HS-27A (cell line): ENCODE data around the gene NTM.
"Not testable (repeated sequence)": the region's sequence is repeated elsewhere in the genome, so short reads cannot be mapped to it uniquely, and the experiment has no call there.

Experiments used
- DNase-seq: peaks from one replicate; pipeline ENCODE4 v3.0.0-alpha.2; 2012; ENCODE audit warnings: low read depth, missing footprints

The NTM gene

DNA sequence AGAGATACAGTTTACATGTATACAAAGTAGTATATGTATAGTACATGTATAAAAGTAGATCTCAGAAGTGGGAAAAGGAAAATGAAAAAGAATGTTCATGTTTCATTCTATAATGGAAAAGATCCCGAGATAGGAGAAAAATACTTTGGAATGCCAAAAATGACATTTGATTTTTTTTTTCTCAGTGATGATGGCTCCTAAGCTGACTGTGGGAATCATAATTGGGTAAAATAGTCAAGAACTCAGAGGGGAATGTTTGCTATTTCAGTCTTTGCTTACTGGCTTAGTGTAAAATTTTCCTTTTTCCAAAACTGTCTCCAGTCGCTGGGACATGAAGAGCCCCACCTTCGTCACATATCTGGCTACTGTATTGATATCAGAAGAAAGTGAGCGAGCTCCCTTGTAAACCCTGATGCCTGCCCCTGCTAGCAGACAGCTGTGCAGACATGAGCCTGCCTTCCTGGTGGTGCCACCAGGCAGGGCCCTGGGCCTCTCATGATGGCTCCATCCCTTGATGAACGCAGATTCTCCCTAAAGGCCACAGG lies 944.6 kb downstream of the NTM start:
- no peak for DNase-seq

DNA sequence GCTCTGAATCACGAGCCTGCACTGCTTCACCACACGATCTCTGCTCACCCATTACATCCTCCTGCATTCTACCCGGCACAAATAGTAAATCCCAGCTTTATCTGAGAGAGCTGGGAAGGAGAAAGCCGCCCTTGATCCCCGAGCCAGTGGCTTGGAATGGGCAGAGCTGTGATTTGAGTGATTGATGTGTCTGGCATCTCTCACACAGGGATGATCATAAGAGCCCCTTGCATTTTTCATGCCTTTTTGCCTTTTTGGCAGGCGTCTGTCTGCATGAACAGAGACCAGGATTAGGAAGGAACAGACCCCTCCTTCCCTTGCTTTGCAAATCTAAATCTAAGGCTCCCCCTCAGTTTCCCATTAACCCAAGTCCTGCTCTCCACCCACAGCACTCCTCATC lies 945.3 kb downstream of the NTM start:
- DNase-seq = no peak

DNA sequence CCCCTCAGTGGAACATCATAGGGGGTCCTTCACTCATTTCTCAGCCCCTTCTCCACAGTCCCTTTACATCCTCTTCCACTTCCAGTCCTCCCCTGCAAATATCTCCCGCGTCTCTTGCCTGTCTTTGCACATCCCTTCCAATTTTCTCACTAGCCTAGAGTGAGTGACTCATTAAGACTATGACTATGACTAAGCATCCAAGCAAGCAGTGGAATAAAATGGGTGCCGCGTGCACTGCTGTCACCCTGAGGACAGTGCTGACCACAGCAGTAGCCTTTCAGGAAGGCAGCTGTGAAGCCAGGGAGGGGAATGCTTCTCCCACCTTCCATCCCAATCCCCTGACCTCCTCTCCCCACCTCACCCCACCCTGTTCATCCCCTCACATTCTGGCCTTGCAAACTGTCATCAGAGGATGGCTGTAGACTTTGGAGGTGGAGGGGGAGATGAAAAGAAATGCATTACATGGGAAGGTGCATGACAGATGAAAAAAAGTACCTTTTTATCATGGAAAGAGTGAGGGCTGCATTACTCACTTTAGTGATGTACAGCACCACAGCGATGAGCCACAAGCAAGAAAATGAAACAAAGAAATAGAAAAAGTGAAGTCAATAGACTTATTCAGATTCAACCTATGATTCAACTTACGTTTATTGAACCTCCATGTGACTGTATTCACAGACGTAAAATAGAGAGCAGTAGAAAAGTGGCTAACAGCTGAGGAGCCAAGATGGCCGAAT lies 948.2 kb downstream of the NTM start:
- DNase-seq = peak; percentile 1

DNA sequence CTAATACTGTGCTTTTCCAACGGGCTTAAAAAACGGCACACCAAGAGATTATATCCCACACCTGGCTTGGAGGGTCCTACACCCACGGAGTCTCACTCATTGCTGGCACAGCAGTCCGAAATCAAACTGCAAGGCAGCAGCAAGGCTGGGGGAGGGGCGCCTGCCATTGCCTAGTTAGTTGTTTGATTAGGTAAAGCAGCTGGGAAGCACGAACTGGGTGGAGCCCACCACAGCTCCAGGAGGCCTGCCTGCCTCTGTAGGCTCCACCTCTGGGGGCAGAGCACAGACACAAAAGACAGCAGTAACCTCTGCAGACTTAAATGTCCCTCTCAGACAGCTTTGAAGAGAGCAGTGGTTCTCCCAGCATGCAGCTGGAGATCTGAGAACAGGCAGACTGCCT lies 949.0 kb downstream of the NTM start:
- not testable (repeated sequence) for DNase-seq

DNA sequence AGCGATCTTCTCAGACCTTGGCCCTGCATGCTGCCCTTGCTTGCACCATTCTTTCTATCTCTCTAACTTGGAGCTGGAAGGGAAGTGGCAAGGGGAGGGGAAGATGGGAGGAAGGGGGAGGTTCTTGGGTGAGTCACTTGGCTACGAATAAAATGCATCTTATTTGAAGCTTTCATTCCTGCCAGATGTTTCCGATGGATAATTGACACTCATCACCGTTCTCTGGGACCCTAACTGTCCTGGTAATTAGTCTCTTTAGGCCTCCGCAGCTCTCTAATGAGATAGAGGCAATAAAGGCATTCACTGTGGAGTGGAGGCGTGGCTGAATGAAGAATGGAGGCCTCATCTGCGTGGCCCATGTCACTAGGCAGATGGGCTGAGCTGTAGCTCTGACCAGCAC lies 960.1 kb downstream of the NTM start:
- no peak for DNase-seq

DNA sequence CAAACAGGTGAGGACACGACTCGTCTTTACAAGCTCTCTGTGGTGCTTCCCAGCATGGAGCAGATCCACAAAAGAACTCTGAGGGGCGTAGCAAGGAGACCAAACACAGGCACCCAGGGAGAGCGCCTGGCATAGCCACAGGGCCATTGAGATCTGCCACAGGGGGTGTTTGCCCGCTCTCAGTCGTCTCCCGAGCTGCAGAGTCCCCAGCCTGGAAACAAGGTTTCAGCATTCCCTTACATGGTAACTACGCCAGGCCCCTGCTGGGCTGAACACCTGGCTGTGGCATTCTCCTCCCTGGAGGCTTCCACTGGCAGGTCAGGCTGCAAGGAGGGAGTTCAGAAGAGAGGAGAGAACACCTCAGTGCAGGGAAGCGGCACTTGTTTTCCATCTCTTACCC lies 962.1 kb downstream of the NTM start:
- no peak for DNase-seq

DNA sequence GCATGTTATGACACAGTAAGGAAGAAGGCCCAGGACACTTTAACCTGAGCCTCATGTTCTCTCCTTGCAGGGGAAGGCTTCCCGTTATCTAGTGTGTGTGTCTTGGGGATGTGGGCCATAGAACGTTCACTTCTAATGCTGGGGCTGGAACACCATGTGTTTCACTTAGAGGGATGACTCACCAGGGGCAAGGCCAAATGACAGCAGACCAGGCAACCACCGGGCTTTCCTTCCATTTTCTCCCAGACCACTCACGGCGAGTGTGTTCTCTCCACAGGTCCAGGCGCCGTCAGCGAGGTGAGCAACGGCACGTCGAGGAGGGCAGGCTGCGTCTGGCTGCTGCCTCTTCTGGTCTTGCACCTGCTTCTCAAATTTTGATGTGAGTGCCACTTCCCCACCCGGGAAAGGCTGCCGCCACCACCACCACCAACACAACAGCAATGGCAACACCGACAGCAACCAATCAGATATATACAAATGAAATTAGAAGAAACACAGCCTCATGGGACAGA lies 964.4 kb downstream of the NTM start:
- no peak for DNase-seq

DNA sequence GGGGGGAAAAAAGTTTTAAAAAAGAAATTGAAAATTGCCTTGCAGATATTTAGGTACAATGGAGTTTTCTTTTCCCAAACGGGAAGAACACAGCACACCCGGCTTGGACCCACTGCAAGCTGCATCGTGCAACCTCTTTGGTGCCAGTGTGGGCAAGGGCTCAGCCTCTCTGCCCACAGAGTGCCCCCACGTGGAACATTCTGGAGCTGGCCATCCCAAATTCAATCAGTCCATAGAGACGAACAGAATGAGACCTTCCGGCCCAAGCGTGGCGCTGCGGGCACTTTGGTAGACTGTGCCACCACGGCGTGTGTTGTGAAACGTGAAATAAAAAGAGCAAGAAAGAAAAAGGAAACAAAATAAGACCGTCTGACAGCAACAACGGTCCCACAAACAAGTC lies 964.9 kb downstream of the NTM start:
- DNase-seq = no peak

DNA sequence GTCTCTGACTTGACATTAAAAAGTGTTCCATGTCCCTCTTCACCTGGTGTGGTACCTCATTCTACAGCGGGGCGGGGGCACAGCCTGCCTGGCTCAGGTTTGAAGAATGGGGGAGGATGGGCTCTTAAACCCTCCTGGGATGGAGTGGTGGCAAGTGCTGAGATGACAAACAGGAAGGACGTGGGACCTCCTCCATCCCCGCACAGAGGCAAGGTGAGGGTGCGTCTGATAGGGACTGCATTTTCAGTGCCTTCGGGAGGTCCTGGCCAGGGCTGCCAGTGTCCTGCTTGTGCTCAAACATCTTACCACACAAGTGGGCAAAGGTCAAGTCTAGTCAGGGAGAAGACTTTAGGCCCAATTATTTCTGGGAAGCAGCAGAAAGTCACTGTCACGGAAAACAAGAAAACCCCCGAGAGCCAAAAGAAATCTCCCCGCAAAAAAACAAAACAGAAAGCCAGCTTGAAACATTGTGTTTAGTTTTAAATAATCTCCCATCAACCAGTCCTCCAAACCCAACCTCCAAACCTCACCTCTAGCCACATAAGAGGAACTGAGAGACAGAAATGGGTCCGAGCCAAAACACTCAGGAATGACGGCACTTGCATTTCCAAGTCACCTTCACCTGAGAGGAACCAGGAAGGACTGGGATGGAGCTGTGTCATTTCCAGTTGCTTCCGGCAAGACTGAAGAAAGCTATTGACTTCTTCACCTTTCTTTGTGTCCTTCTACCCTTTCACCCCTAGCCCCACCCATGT lies 966.5 kb downstream of the NTM start:
- no peak for DNase-seq

DNA sequence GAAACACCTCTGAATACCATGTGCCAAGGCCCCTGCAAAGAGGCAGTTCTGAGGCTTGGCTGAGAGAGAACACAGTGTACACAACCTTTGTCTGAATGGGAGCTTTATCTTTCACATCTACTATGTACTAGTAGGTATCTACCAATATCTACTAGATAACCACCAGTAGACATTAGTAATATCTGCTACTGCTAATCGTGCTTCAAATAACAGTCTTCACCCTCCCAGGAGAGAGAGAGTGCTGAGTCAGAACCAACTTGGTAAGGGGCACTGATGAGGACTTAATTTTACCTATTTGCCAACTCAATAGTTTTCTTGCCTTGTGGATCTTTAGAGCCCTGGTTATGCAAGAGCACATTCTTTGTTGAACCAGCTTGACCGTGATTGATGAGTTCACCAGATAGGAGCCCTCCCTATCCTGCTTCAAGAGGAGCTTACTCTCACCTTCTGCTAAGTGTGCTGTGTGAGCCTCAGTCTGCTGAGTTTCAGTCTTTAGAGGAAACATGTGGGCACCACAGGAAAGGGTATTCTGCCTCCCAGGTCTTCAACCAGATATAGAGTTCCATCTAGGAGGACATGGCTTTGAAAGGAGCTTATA lies 967.5 kb downstream of the NTM start:
- no peak for DNase-seq

DNA sequence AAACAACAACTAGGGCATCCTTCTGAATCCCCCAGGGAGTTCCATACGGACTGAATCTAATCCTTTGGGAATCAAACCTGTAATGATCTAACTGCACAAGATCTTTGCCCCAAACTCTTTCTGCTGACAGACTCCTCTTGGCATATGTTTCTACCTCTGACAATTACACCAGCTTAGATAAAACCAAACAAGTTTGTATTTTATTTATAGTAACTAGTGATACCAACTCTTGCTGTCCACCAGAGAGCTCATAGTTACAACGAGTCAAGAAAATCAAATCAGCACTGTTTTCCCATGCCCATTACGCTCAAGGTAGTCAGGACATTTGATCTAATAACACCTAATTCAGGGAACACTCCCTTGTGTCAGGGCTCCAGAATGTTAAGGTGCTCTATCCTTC lies 972.0 kb downstream of the NTM start:
- DNase-seq = no peak

DNA sequence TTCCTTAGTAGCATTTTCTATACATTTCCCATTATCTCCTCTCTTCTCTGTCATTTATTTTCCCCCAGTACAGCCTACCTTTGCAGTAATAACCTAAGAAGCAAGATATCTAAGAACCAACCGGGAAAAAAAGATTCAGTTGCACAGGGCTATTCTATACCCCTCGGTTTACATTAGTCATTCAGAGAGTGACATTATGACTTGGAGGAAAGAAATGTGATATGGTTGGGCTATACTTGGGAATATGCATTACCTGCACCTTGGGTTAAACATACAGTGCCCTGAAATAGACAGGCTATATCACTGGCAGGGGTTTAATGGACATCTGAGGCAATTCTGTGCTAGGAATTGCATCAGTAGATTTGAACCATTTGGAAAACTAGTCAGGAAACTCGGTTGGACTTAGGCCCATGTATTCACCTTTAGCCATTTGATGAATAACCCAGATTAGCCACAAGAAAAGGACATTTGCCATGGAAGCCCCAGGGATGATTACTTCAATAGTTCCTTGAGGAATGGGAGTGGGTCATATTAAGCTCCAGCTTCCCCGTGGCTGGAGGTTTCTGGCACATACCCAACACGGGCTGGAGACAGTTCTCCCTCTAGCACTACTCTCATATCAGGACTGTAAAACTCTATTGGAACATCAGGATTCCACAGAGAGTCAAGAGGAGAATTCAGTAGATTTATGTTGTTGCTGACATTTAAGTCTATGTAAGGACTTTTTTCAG lies 973.2 kb downstream of the NTM start:
- DNase-seq = no peak

DNA sequence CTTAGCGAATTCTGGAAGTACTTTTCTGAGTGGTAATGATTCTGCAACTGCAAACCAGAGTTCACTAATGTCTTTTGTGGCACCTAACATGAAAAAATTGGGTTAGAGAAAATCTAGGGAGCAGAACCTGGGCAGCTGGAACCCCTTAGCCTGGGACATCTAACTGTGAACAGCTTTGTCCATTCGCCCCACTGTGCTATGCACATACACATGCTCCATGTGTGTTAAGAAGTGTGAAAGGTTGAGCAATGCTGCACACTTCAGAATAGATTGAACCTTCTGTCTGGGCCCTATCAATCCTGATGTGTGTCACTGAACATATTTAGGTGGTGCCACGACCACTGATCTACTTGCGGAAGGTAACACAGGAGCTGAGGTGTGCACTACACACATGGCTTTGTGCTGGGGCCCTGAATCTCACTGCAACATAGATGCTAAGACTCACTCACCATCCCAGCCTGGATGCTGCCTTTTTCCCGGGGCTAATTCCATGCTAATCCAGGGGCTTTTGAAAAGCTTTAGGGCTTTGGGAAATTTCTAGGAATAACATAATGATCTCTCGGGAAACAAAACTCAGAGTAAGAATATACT lies 976.2 kb downstream of the NTM start:
- no peak for DNase-seq

DNA sequence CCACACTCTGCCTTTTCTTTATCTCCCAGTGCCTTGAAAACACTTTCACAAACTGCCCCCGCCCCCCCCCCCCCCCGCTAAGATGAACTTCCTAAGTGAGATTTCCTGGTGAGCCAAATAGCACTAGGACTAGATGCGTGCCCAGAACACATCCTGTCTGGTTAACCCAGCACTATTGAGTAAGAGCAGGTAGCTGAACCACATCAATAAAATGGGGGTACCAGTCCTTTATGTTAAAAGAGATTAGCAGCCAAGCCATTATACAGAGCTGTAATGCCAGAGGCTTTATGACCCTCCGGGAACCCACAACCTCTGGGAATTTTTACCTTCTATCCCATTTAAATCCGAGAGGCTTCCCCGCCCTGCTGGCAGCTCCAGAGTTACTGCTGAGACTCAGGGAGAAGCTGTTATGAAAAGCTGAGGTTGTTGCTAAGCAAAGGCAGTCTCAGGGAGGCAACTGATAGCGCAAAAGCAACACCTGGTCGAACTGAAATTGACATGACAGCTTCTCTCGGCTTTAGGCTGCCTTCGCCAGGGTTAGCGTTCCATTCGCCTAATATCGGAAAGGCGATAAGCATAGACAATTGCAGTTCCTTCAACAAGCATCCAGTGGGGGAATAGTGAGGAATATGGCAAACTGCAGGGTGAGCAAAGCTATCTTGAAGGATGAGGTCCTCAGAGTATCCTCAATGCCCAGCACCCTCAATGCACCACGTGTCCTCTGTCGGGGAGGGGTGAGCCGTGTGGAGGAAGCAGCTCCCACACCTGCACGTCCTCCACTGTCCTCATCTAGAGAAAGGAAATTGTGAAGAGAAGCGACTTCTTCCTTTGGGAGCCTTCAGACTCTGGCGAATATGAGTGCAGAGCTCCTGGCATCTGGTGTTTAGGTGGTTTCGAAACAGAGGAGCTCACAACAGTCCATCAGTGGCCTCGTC lies 977.0 kb downstream of the NTM start:
- no peak for DNase-seq

DNA sequence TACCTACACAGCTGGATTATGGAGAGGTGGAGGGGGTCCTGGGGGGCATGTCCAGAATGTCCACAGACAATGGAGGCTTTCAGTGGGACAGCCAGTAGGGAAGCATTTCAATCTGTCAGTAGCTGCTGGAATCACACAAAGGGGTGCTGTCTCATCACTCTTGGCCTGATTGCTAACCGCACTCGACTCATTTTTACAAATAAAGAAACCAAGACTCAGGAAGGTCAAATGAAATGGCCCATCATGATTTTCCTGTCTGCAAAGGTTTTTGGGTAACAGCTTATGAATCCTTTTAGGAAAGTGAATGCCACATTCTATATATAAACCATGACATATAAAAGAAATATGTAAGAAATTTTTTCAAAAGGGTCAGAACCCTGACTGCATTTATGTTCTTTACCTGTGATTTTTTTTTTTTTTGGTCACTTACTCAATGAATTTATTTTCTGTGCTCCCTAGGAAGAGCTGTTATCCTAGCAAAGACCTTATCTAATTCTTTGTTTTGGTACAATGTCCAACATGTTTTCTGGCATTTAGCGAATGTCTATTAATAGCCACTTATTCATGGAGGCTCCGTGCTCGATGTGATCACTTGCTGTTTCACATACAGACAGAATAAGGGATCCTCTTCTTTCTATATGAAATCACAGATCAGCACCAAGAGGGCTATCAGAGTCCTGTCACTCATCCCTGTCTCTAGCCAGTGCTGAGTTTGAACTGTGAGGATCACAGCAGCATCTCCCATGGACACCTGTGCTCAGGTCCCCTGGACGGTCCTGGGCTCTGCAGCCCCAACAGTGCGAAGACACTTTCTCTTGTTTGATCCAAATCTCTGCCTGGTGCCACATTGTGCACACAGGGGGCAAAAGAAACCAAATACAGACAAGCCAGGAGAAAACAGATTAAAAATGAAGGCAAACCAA lies 979.7 kb downstream of the NTM start:
- no peak for DNase-seq

DNA sequence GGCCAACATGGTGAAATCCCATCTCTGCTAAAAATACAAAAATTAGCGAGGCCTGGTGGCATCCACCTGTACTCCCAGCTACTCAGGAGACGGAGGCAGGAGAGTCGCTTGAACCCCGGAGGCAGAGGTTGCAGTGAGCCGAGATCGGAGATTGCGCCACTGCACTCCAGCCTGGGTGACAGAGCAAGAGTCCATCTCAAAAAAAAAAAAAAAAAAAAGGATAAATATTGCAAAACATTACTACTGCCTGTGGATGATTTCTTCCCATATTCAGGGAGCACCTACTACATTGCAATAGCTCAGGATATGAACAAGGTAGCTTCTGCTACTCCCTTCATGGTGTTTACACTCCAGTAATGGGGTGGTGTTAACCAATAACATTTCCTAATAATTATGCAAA lies 980.6 kb downstream of the NTM start:
- DNase-seq = no peak

DNA sequence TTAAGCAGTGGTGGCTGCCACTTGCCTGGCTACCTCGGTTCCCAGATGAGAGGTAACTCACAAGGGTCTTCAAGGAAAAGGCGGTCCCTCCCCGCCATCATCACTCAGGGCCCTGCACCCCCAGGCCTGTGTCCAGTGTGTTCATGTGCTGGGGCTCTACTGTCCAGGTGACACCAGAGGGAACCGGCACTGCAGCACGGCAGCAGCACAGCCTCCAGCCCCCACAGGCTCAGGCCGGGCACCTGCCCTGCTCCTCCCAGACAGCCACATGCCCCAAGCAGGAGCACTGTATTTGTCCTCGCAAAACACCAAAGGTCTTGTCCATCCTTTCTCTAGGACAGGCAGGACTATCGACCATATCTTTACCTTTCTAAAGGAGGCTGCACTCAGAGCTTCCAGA lies 982.1 kb downstream of the NTM start:
- no peak for DNase-seq

DNA sequence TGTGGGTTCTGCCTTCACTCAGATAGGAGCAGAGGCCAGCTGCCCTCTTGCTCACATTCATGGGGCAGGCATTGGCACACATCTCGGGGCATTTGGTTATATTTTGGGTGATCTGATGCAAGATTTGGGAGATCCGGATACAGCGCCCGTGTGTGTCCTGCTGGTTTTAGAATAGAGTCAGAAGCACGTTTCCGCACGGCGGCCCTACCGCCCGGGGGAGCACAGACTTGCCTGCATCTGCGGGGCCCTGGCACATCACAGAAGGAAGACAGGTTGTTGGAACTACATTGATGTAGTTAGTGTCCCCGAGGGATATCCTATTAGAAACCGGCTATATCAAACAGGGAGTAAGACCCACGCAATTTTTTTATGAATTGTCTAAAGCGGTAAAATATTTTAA lies 982.8 kb downstream of the NTM start:
- DNase-seq = no peak

DNA sequence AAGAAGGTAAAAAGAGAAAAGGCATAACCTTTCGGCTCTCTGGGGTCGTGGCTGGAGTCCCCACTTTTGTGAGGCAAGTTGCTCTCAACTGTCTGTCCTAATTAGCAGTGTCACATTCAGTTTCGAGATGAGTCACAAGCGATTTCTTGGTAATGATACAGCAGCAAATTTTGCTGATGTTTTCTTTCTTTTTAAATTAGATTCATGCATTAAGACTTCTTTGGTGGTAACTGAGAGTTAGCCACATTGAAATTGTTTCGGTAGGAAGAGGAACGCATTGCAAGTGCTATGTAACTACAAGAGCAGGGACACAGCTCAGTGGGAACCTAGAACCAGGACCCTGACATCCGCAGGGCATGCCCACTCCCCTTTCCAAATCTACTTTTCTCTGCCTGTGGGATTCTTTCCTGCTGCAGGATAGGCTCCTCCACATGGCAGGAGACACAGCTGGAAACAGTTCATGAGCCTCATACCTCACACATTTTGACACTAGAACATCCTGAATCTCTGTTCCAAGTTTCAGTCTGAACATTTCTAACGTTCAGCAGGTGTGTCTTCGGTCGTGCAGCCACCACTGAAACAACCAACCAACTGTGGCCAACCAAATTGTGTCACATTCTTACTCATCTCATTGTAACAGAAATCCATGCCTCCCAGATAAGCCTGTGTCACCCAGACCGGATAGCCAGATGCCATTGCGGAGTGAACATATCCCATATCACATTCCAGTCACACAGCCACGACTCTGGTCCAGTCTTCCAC lies 987.6 kb downstream of the NTM start:
- no peak for DNase-seq
